ENCODE measurements around the gene ANO7.

Gene ANO7

GRCh38 chr2:241157841-241158545 is 30.5 kb upstream of the ANO7 start:
- no peak for TF ChIP-seq TAF1 (IDR thresholded peaks at IDR 0.05; ENCODE audit: borderline replicate concordance, insufficient read depth, low read length)
- no peak for TF ChIP-seq REST (IDR thresholded peaks at IDR 0.05; ENCODE audit: insufficient read depth in 1 of 2, low read depth in 2 of 2, low read length in 2 of 2)
- TF ChIP-seq POLR2AphosphoS5 (IDR thresholded peaks at IDR 0.05; ENCODE audit: low read depth, low read length) = no peak

- TF ChIP-seq FOXP2 (optimal IDR thresholded peaks at IDR 0.05; ENCODE audit: borderline replicate concordance, extremely low read depth, extremely low read length, insufficient read depth) (no peak), TAF1 (IDR thresholded peaks at IDR 0.05; ENCODE audit: borderline replicate concordance, insufficient read depth, low read length) (no peak), SIN3A (IDR thresholded peaks at IDR 0.05; ENCODE audit: borderline replicate concordance, insufficient read depth, low read length) (no peak), REST (IDR thresholded peaks at IDR 0.05; ENCODE audit: insufficient read depth in 1 of 2, low read depth in 2 of 2, low read length in 2 of 2) (no peak), POLR2AphosphoS5 (IDR thresholded peaks at IDR 0.05; ENCODE audit: low read depth, low read length) (no peak)
These were observed 30.0 kb upstream of the ANO7 start for GRCh38 chr2:241158546-241158900.

GRCh38 chr2:241159116-241159515 is 29.4 kb upstream of the ANO7 start:
- no peak for TF ChIP-seq REST (IDR thresholded peaks at IDR 0.05; ENCODE audit: insufficient read depth in 1 of 2, low read depth in 2 of 2, low read length in 2 of 2)
- no peak for TF ChIP-seq TAF1 (IDR thresholded peaks at IDR 0.05; ENCODE audit: borderline replicate concordance, insufficient read depth, low read length)
- TF ChIP-seq POLR2AphosphoS5 (IDR thresholded peaks at IDR 0.05; ENCODE audit: low read depth, low read length) = no peak
- no peak for TF ChIP-seq SIN3A (IDR thresholded peaks at IDR 0.05; ENCODE audit: borderline replicate concordance, insufficient read depth, low read length)
- no peak for TF ChIP-seq FOXP2 (optimal IDR thresholded peaks at IDR 0.05; ENCODE audit: borderline replicate concordance, extremely low read depth, extremely low read length, insufficient read depth)

GRCh38 chr2:241160318-241160717 is 28.2 kb upstream of the ANO7 start:
- no peak for TF ChIP-seq POLR2AphosphoS5 (IDR thresholded peaks at IDR 0.05; ENCODE audit: low read depth, low read length)
- no peak for TF ChIP-seq FOXP2 (optimal IDR thresholded peaks at IDR 0.05; ENCODE audit: borderline replicate concordance, extremely low read depth, extremely low read length, insufficient read depth)
- TF ChIP-seq SIN3A (IDR thresholded peaks at IDR 0.05; ENCODE audit: borderline replicate concordance, insufficient read depth, low read length) = no peak
- no peak for TF ChIP-seq TAF1 (IDR thresholded peaks at IDR 0.05; ENCODE audit: borderline replicate concordance, insufficient read depth, low read length)
- no peak for TF ChIP-seq REST (IDR thresholded peaks at IDR 0.05; ENCODE audit: insufficient read depth in 1 of 2, low read depth in 2 of 2, low read length in 2 of 2)
